OCI-LY7 (cell line): Measurements from ENCODE around the gene GALNT17. TPM values are rescaled to one million over a fixed set of nuclear protein-coding genes. Genes with fewer than 3 reads are reported as not detected.

Experiments used
- BruUV-seq: library from RNA; stranded (reverse); fragments of 400-500 nt; replicated peaks from 2 replicates; lab custom pipeline; 2021; lab: Mats Ljungman, UMichigan
- CTCF ChIA-PET: fragments of 300-600 bp; sonication (Branson Sonifier 250); formaldehyde crosslinking; loops from one replicate; lab custom pipeline; 2022; ENCODE audit warnings: antibody characterized with exemption; ENCODE audit not compliant: unreplicated experiment; lab: Charles Lee
- POLR2A ChIA-PET: fragments of 300-600 bp; sonication (Branson Sonifier 250); formaldehyde crosslinking; loops from one replicate; lab custom pipeline; 2022; ENCODE audit warnings: antibody characterized with exemption; lab: Charles Lee
- DNase-seq: peaks from one replicate; pipeline ENCODE4 v3.0.0-alpha.2; 2015; ENCODE audit warnings: low spot score
- H2AFZ ChIP-seq: fragments of 200-600 bp; sonication (generic), shearing (Covaris generic); 2 replicates; pipeline ENCODE4 v1.6.1; 2014; ENCODE audit warnings: mild to moderate bottlenecking, antibody characterized with exemption, low read length, moderate library complexity
- H3K27ac ChIP-seq: fragments of 200-600 bp; sonication (generic); 2 replicates; pipeline ENCODE4 v1.5.1; 2014; ENCODE audit warnings: mixed run types, low read depth, mild to moderate bottlenecking, moderate library complexity, low read length, inconsistent platforms; ENCODE audit not compliant: poor library complexity, severe bottlenecking
- H3K36me3 ChIP-seq: fragments of 200-600 bp; sonication (generic); 2 replicates; pipeline ENCODE4 v1.6.1; 2014; ENCODE audit warnings: mild to moderate bottlenecking, antibody characterized with exemption, low read length, moderate library complexity, mixed read lengths; ENCODE audit not compliant: insufficient read depth
- H3K4me1 ChIP-seq: fragments of 200-600 bp; sonication (generic); 2 replicates; pipeline ENCODE4 v1.5.1; 2014; ENCODE audit warnings: mild to moderate bottlenecking, low read length; ENCODE audit not compliant: insufficient read depth, poor library complexity, severe bottlenecking
- H3K4me2 ChIP-seq: fragments of 200-600 bp; sonication (generic); 2 replicates; pipeline ENCODE4 v1.6.1; 2014; ENCODE audit warnings: mild to moderate bottlenecking, low read length
- H3K4me3 ChIP-seq: fragments of 200-600 bp; sonication (generic); 2 replicates; pipeline ENCODE4 v1.5.1; 2014; ENCODE audit warnings: mild to moderate bottlenecking, low read depth, low read length; ENCODE audit not compliant: poor library complexity, severe bottlenecking
- H3K79me2 ChIP-seq: fragments of 200-600 bp; sonication (generic); 2 replicates; pipeline ENCODE4 v1.6.1; 2016; ENCODE audit warnings: low read depth, mild to moderate bottlenecking, low read length, moderate library complexity, mixed read lengths; ENCODE audit not compliant: insufficient read depth
- H3K9me2 ChIP-seq: fragments of 200-600 bp; sonication (generic); 2 replicates; pipeline ENCODE4 v1.6.1; 2016; ENCODE audit warnings: mild to moderate bottlenecking, low read length, mixed read lengths; ENCODE audit not compliant: insufficient read depth
- H3K9me3 ChIP-seq: fragments of 200-600 bp; sonication (generic); 2 replicates; pipeline ENCODE4 v1.6.1; 2014; ENCODE audit warnings: mild to moderate bottlenecking, mixed run types, low read length, mixed read lengths
- H4K20me1 ChIP-seq: fragments of 200-600 bp; sonication (generic); 2 replicates; pipeline ENCODE4 v1.6.1; 2014; ENCODE audit warnings: mild to moderate bottlenecking, antibody characterized with exemption, low read length, moderate library complexity, mixed read lengths; ENCODE audit not compliant: insufficient read depth
- EZH2phosphoT487 ChIP-seq: fragments of 200-600 bp; sonication (generic); IDR thresholded peaks from 2 replicates; pipeline ENCODE4 v1.6.1; 2018; ENCODE audit warnings: low read depth, borderline replicate concordance, mild to moderate bottlenecking, mixed run types, antibody characterized with exemption, low read length, moderate library complexity, mixed read lengths
- intact Hi-C: fragments of 100-400 bp; cut with micrococcal nuclease; formaldehyde crosslinking; loops from one replicate; pipeline ENCODE4 v1.10.0; 2022; ENCODE audit not compliant: unreplicated experiment
- total RNA-seq, 2 experiments: library from RNA; depleted of rRNA in 1 of 2; stranded (reverse); fragments of >200 nt in 1 of 2; shearing (Covaris generic) in 1 of 2; gene quantifications; 2 replicates each; pipeline ENCODE4 v1.2.3, GENCODE V29; 2014 to 2022
- TF ChIP-seq, protein P1 (sequence below): fragments of 200-600 bp; sonication (generic); conservative IDR thresholded peaks from 2 replicates; pipeline ENCODE4 v1.5.1; 2014; ENCODE audit warnings: mild to moderate bottlenecking, antibody characterized with exemption, low read length, moderate library complexity, mixed read lengths

Gene GALNT17
- total RNA-seq, 2 experiments from 2014 or later, result not detected

DNA sequence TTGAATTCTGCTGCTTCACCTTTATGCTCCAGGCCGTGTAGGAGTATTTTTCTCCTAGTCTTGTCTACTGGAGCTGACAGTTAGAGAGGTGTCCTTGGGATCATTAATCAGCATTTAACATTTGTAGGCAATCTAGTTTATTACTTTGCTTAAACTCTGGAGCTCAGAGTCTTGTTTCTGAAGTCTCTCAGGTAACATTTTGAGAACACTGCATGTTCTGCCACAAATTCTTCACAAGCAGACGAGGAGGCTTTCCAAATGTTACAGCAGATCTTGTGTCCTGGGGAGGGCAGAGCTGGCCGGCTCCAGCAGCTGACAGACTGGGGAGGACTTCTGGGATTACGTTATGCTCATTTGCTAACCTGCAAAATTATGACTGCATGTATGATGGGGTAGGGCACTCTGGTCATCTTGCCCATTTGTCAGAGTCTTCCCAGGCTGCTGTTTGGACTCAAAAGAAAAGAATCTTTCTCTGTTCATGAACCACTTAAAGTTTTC, 50.5 kb downstream of the GALNT17 start:
- Histone ChIP-seq H2AFZ (no peak overlapping the region), H4K20me1 (no peaks in the 10 kb centered on the region), H3K4me2 (no peak overlapping the region), H3K36me3 (no peaks in the 10 kb centered on the region), H3K4me1 (no peaks in the 10 kb centered on the region), H3K79me2 (no peaks in the 10 kb centered on the region), H3K4me3 (no peak overlapping the region), H3K27ac (no peak overlapping the region), H3K9me3 (no peaks in the 10 kb centered on the region), H3K9me2 (no peaks in the 10 kb centered on the region)
- DNase-seq, result no peak
- TF ChIP-seq, protein P1, sequence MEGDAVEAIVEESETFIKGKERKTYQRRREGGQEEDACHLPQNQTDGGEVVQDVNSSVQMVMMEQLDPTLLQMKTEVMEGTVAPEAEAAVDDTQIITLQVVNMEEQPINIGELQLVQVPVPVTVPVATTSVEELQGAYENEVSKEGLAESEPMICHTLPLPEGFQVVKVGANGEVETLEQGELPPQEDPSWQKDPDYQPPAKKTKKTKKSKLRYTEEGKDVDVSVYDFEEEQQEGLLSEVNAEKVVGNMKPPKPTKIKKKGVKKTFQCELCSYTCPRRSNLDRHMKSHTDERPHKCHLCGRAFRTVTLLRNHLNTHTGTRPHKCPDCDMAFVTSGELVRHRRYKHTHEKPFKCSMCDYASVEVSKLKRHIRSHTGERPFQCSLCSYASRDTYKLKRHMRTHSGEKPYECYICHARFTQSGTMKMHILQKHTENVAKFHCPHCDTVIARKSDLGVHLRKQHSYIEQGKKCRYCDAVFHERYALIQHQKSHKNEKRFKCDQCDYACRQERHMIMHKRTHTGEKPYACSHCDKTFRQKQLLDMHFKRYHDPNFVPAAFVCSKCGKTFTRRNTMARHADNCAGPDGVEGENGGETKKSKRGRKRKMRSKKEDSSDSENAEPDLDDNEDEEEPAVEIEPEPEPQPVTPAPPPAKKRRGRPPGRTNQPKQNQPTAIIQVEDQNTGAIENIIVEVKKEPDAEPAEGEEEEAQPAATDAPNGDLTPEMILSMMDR, result no peak
- TF ChIP-seq EZH2phosphoT487, result no peak
- ChIA-PET POLR2A (no interaction called here), CTCF (no interaction called here)
- intact Hi-C loops, result no loop called here
- no TSS peak for BruUV-seq

DNA sequence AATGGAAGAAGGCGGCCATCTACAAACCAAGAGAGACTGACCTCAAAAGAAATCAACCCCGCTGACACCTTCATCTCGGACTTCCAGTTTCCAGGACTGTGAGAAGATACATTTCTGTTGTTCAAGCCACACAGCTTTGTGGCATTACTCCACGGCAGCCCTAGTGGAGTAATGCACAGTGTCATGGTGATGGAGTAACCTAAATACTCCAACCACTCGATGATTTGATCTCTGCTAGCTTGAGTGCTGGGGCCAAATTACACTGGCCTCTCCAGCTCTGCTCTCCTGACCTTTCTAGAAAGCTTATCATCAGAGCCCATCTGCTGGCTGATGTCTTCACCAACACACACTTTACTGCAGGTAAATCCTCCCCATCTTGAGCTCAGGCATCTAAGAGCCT, 52.2 kb downstream of the GALNT17 start:
- Histone ChIP-seq H3K9me2 (no peaks in the 10 kb centered on the region), H3K27ac (no peak overlapping the region), H4K20me1 (no peaks in the 10 kb centered on the region), H3K4me3 (no peak overlapping the region), H3K9me3 (no peaks in the 10 kb centered on the region), H3K36me3 (no peaks in the 10 kb centered on the region), H2AFZ (no peak overlapping the region), H3K4me1 (no peaks in the 10 kb centered on the region), H3K79me2 (no peaks in the 10 kb centered on the region), H3K4me2 (no peak overlapping the region)
- ChIA-PET CTCF (no interaction called here), POLR2A (interaction anchor here (0.6 kb wide), 2 partner anchors 185 to 892 kb away, joined by 3 to 4 read pairs; no protein-coding TSS in a partner anchor)
- intact Hi-C loops, result no loop called here
- no TSS peak for BruUV-seq
- TF ChIP-seq EZH2phosphoT487, result no peak
- TF ChIP-seq, protein P1, result no peak
- DNase-seq, result no peak

DNA sequence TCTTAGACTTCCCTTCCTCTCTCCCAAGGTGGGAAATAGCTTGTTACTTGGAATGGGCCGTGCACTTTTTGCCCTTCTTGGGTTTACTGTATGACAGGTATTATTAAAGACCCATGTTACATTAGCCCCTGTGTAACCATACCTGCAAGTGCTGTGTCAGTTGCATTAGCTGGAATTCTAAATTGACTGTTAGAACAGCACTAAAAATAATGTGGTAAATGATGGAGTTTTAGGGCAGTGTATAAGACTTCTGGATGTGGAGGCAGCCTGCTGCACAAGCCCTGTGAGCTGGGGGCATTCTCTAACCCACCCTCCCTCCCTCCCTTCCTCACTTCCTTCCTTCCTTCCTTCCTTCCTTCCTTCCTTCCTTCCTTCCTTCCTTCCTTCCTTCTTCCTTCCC, 52.7 kb downstream of the GALNT17 start:
- Histone ChIP-seq H3K4me1 (no peaks in the 10 kb centered on the region), H3K27ac (no peak overlapping the region), H3K4me2 (no peak overlapping the region), H3K4me3 (no peak overlapping the region), H2AFZ (no peak overlapping the region), H4K20me1 (no peaks in the 10 kb centered on the region), H3K79me2 (no peaks in the 10 kb centered on the region), H3K36me3 (no peaks in the 10 kb centered on the region), H3K9me2 (no peaks in the 10 kb centered on the region), H3K9me3 (no peaks in the 10 kb centered on the region)
- no TSS peak for BruUV-seq
- ChIA-PET CTCF (no interaction called here), POLR2A (no interaction called here)
- no peak for TF ChIP-seq EZH2phosphoT487
- TF ChIP-seq, protein P1, result no peak
- DNase-seq, result no peak
- intact Hi-C loops, result no loop called here
